Astrocyte of the cerebellum (primary cell): ENCODE data around the gene SLC9A1.

Experiments used
- DNase-seq: peaks from one replicate; pipeline ENCODE4 v3.0.0-alpha.2; 2011; ENCODE audit warnings: low read depth
- H3K4me3 ChIP-seq: 2 replicates; pipeline ENCODE4 v1.5.1; 2011; ENCODE audit warnings: mild to moderate bottlenecking, low read depth, low read length, moderate library complexity
- CTCF ChIP-seq: IDR thresholded peaks from 2 replicates; pipeline ENCODE4 v1.5.1; 2012; ENCODE audit warnings: low read length, low read depth, moderate library complexity, mild to moderate bottlenecking; ENCODE audit errors: missing control alignments
- in situ Hi-C: cut with HindIII; loops from 2 replicates; pipeline ENCODE4 v1.10.0; 2017; ENCODE audit warnings: low sequenced_read_pairs

SLC9A1 gene

DNA sequence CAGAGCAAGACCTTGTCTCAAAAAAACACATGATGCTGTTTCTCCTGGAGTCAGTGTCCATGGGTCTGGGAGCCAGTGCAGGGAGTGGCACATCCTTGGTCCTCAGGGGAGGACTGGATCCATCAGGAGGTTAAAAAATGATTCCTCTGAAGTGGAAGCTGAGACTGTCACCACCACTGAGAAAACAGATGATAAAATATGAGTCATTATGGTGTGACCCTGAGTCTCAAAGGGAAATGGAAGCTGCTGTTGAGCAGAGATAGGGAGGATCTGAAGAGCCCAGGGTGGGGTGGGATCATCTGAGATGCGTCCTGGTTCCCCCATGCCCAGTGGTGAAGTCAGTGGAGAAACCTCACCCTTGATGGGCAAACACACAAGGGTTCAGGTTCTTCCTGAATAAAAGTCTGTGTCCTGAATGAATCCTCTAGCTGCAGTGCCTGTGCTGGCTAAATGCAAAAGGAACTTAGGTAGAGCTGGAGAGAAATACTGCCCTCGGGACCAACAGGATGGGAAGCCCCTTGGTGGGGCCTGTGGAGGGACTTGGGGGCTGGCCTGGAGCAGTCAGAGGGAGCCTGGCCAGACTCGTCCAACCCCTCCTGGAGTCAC, 80.6 kb downstream of the SLC9A1 start:
- H3K4me3 ChIP-seq, result no peak overlapping the region
- in situ Hi-C loops, result loop anchor here (25.0 kb wide), 1 partner anchor 213 kb away; no protein-coding TSS in a partner anchor
- DNase-seq, result no peak
- TF ChIP-seq CTCF, result no peak

DNA sequence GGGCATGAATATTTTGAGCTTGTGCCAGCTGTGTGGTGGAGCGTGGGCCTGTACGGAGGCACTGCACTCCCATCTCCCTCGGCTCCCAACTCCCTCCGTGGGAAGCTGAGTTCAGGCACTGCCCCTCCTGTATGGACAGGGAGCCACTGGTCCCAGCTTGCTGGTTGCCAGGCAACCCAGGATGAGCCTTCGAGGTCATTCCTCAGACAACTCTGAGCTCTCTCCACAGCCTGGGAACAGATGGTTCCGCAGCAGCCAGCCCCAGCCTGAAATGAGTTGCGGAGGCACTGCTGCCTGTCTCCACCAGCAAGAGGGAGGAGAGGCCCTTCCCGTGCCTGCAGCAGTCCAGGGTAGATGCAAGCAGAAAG, 83.9 kb downstream of the SLC9A1 start:
- H3K4me3 ChIP-seq, result no peak overlapping the region
- no peak for DNase-seq
- TF ChIP-seq CTCF, result no peak
- in situ Hi-C loops, result loop anchor here (25.0 kb wide), 1 partner anchor 216 kb away; no protein-coding TSS in a partner anchor

- H3K4me3 ChIP-seq, result no peak overlapping the region
- TF ChIP-seq CTCF, result no peak
- in situ Hi-C loops, result loop anchor here (25.0 kb wide), 1 partner anchor 217 kb away; no protein-coding TSS in a partner anchor
- no peak for DNase-seq
Observed at GRCh38 chr1:27070390-27071048, 84.4 kb downstream of the SLC9A1 start.

DNA sequence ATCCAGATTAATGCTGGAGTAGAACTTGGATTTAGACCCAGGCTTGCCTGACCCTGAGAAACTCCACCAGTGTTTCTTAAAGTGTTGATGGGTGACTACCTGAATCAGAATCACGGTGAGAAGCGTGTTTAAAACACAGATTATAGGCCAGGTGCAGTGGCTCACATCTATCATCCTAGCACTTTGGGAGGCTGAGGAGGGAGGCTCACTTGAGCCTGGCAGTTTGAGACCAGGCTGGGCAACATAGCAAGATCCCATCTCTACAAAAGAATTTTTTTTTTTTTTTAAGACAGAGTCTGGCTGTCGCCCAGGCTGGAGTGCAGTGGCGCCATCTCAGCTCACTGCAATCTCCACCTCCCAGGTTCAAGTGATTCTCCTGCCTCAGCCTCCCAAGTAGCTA, 86.0 kb downstream of the SLC9A1 start:
- TF ChIP-seq CTCF, result no peak
- in situ Hi-C loops, result loop anchor here (25.0 kb wide), 1 partner anchor 218 kb away; no protein-coding TSS in a partner anchor
- H3K4me3 ChIP-seq, result no peak overlapping the region
- no peak for DNase-seq

DNA sequence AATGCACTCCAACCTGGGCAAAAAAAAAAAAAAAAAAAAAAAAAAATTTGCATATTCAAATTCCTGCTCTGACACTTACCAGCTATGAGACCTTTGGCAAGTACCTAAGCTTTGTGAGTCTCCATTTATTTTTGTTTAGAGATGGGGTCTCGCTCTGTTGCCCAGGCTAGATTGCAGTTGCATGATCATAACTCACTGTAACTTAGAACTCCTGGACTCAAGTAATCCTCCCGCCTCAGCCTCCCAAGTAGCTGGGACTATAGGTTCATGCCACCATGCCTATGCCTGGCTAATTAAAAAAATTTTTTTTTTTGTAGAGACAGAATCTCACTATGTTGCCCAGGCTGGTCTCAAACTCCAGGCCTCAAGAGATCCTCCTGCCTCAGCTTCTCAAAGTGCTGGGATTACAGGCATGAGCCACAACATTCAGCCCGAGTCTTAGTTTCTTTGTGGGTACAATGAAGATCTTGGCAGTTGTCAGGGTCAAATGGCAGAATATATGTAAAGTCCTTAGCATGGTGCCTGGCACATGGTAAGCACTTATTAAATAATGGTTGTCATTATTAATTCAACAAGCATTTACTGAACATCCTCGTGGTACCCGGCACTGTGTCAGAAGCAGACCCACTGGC, 88.8 kb downstream of the SLC9A1 start:
- no peak overlapping the region for H3K4me3 ChIP-seq
- TF ChIP-seq CTCF, result no peak
- DNase-seq, result no peak
- in situ Hi-C loops, result loop anchor here (25.0 kb wide), 1 partner anchor 221 kb away; no protein-coding TSS in a partner anchor

DNA sequence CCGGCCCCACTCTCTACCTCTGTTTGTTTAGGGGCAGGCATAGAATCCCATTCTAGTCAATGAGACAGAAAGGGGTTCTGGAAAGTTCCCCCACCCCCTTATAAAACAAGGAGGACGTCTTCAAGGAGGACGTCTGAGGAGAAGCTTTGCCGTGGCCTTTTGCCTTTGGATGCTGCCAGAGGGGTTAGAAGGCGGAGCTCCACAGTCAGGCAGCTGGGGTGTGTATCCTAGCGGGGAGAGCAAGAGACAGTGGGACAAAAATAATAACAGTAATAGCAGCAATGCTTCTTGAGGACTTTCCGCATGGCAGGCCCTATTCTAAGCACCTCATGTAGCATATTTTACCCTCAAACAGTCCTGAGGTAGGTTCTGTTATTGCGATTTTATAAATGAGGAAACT, 94.0 kb downstream of the SLC9A1 start:
- H3K4me3 ChIP-seq, result no peak overlapping the region
- in situ Hi-C loops, result loop anchor here (25.0 kb wide), 1 partner anchor 226 kb away; no protein-coding TSS in a partner anchor
- TF ChIP-seq CTCF, result no peak
- no peak for DNase-seq
